GM12878 (cell line): ENCODE measurements around the gene AGGF1. TPM values are rescaled to one million over a fixed set of nuclear protein-coding genes. Genes with fewer than 3 reads are reported as not detected.

Experiments used
- ATAC-seq: fragments of 200-7000 bp; cut with Tn5 transposase; 3 replicates; pipeline ENCODE4 v1.9.1; 2020; ENCODE audit warnings: mild to moderate bottlenecking, moderate library complexity
- BruUV-seq: library from RNA; stranded (reverse); fragments of 400-500 nt; replicated peaks from 2 replicates; lab custom pipeline; 2021; lab: Mats Ljungman, UMichigan
- CTCF ChIA-PET: fragments of 300-600 bp; sonication (Branson Sonifier 250); formaldehyde crosslinking; extraction: SDS; loops from one replicate; lab custom pipeline; 2021; ENCODE audit warnings: inconsistent platforms; lab: Yijun Ruan, JAX
- POLR2A ChIA-PET: fragments of 350-600 bp; formaldehyde crosslinking; extraction: SDS; loops from one replicate; lab custom pipeline; 2021; ENCODE audit warnings: inconsistent platforms; lab: Charles Lee
- RAD21 ChIA-PET: fragments of 300-600 bp; sonication (Branson Sonifier 250); formaldehyde crosslinking; loops from one replicate; lab custom pipeline; 2023; ENCODE audit warnings: antibody characterized with exemption; ENCODE audit not compliant: unreplicated experiment; lab: Charles Lee
- SMC1A ChIA-PET: fragments of 300-600 bp; sonication (Branson Sonifier 250); formaldehyde crosslinking; loops from one replicate; lab custom pipeline; 2023; ENCODE audit not compliant: unreplicated experiment, uncharacterized antibody; lab: Charles Lee
- DNase-seq: peaks from one replicate; pipeline ENCODE4 v3.0.0-alpha.2; 2011; ENCODE audit warnings: low read depth, low spot score
- FAIRE-seq: peaks from 3 replicates; lab custom pipeline; 2011; peaks lifted over from hg19 to GRCh38; lab: Jason Lieb, UNC
- H2AFZ ChIP-seq: 2 replicates; pipeline ENCODE4 v1.6.0; 2011; ENCODE audit warnings: low read depth, low read length, control low read depth; ENCODE audit not compliant: control insufficient read depth
- H3K27ac ChIP-seq: 2 replicates; pipeline ENCODE4 v1.5.1; 2011; ENCODE audit warnings: control low read depth; ENCODE audit not compliant: control insufficient read depth, insufficient read depth
- H3K27me3 ChIP-seq, 2 experiments: replicated peaks in 1 of 2; 2 replicates each; pipeline versions ENCODE4 v1.6.0 to v1.6.1; 2011; ENCODE audit warnings: low read length in 1 of 2; ENCODE audit not compliant: control insufficient read depth in 2 of 2, insufficient read depth in 2 of 2
- H3K36me3 ChIP-seq, 2 experiments: 2 replicates each; pipeline ENCODE4 v1.5.1; 2011; ENCODE audit warnings: low read length in 1 of 2; ENCODE audit not compliant: control insufficient read depth in 2 of 2, insufficient read depth in 2 of 2
- H3K4me1 ChIP-seq: 2 replicates; pipeline ENCODE4 v1.6.1; 2011; ENCODE audit warnings: mild to moderate bottlenecking, low read length, moderate library complexity, mixed read lengths; ENCODE audit not compliant: control insufficient read depth, insufficient read depth
- H3K4me2 ChIP-seq: 2 replicates; pipeline ENCODE4 v1.6.0; 2011; ENCODE audit warnings: control low read depth; ENCODE audit not compliant: control insufficient read depth, insufficient read depth
- H3K4me3 ChIP-seq: fragments of 200-600 bp; sonication (generic); 2 replicates; pipeline ENCODE4 v1.5.1; 2016
- H3K79me2 ChIP-seq: 2 replicates; pipeline ENCODE4 v1.6.0; 2011; ENCODE audit warnings: low read length; ENCODE audit not compliant: control insufficient read depth, insufficient read depth
- H3K9ac ChIP-seq: 2 replicates; pipeline ENCODE4 v1.8.0; 2011; ENCODE audit warnings: low read length, control low read depth, mixed read lengths; ENCODE audit not compliant: control insufficient read depth, insufficient read depth
- H3K9me3 ChIP-seq: replicated peaks from 3 replicates; pipeline ENCODE4 v1.5.1; 2011; ENCODE audit warnings: mild to moderate bottlenecking, low read length; ENCODE audit not compliant: control insufficient read depth, insufficient read depth
- H4K20me1 ChIP-seq: 2 replicates; pipeline ENCODE4 v1.6.0; 2011; ENCODE audit not compliant: control insufficient read depth, insufficient read depth
- MEF2A ChIP-seq: IDR thresholded peaks from 2 replicates; pipeline ENCODE4 v1.6.1; 2011; ENCODE audit warnings: low read depth, mild to moderate bottlenecking, low read length, moderate library complexity; ENCODE audit not compliant: insufficient read depth
- MTA3 ChIP-seq: IDR thresholded peaks from 2 replicates; pipeline ENCODE4 v1.6.1; 2012; ENCODE audit warnings: low read length, inconsistent platforms, borderline replicate concordance
- RELA ChIP-seq: fragments of 450-650 bp; IDR thresholded peaks from 2 replicates; pipeline ENCODE4 v1.8.0; 2014; ENCODE audit warnings: borderline replicate concordance; ENCODE audit not compliant: partially characterized antibody
- SMAD5 ChIP-seq: IDR thresholded peaks from 2 replicates; pipeline ENCODE4 v1.6.1; 2016; ENCODE audit warnings: antibody characterized with exemption, low read depth
- SMC3 ChIP-seq: IDR thresholded peaks from 2 replicates; pipeline ENCODE4 v1.6.1; 2011; ENCODE audit warnings: low read length, improper control_type of control experiment, borderline replicate concordance
- SPI1 ChIP-seq: IDR thresholded peaks from 2 replicates; pipeline ENCODE4 v1.6.1; 2011; ENCODE audit warnings: low read depth, mild to moderate bottlenecking, low read length, moderate library complexity, borderline replicate concordance; ENCODE audit not compliant: insufficient read depth
- SUPT20H ChIP-seq: IDR thresholded peaks from 2 replicates; pipeline ENCODE4 v1.6.1; 2011; ENCODE audit warnings: low read depth, mild to moderate bottlenecking, low read length, moderate library complexity, borderline replicate concordance; ENCODE audit not compliant: control insufficient read depth
- TCF7 ChIP-seq: IDR thresholded peaks from 2 replicates; pipeline ENCODE4 v1.6.1; 2014; ENCODE audit warnings: antibody characterized with exemption, borderline replicate concordance
- whole genome bisulfite sequencing: methylation state at CpG from one replicate; pipeline ENCODE4 v1.1.6; 2016; ENCODE audit warnings: low lambda C conversion rate; ENCODE audit not compliant: insufficient replicate concordance, insufficient coverage; ENCODE audit errors: missing lambda C conversion rate; 5-methylcytosine and 5-hydroxymethylcytosine counted together
- in situ Hi-C: fragments of 300-500 bp; cut with MboI; formaldehyde crosslinking; loops from 9 replicates; pipeline ENCODE4 v1.14.3; 2018; ENCODE audit warnings: mixed read lengths
- intact Hi-C: fragments of 100-400 bp; cut with micrococcal nuclease; formaldehyde crosslinking; loops from one replicate; pipeline ENCODE4 v1.14.2; 2022; ENCODE audit not compliant: unreplicated experiment
- polyA plus RNA-seq, 11 experiments: library from polyadenylated mRNA; depleted of rRNA in 4 of 11; unstranded in 6 of 11; stranded (reverse) in 5 of 11; fragments of >200 nt; fragmentation: Nextera tagmentation in 4 of 11; fragmentation: Illumina TruSeq in 1 of 11; extraction: Ambion mirVana in 4 of 11; extraction: Trizol in 1 of 11; gene quantifications; 1 replicate in 1 of 11; 2 replicates in 10 of 11; pipeline versions ENCODE4 v1.2.1 to v1.2.3, GENCODE V29; 2011 to 2016; ENCODE audit warnings: inconsistent platforms in 2 of 11, missing spikeins in 2 of 11, low read depth in 1 of 11
- total RNA-seq, 4 experiments: library from RNA; depleted of rRNA in 3 of 4; stranded (reverse); fragments of >200 nt in 3 of 4; fragmentation: Illumina TruSeq in 1 of 4; extraction: Trizol in 1 of 4; gene quantifications; 2 replicates each; pipeline versions ENCODE4 v1.2.1 to v1.2.3, GENCODE V29; 2013 to 2021
- TF ChIP-seq, protein P1 (sequence below), 3 experiments: IDR thresholded peaks in 2 of 3; conservative IDR thresholded peaks in 1 of 3; 2 replicates each; pipeline ENCODE4 v1.5.1; 2011; ENCODE audit warnings: low read depth in 3 of 3, low read length in 3 of 3, mild to moderate bottlenecking in 3 of 3, control low read depth in 2 of 3, moderate library complexity in 2 of 3, inconsistent platforms in 1 of 3, mixed read lengths in 1 of 3; ENCODE audit not compliant: control insufficient read depth in 2 of 3, insufficient read depth in 1 of 3; ENCODE audit errors: extremely low read depth in 1 of 3

The AGGF1 gene
- total and polyA plus RNA-seq, 10 of the 15 experiments (the other 5 are each of a cell fraction or from before 2014, with no cell fraction given), result 7.3 to 43.4 (median 20.2) TPM

DNA sequence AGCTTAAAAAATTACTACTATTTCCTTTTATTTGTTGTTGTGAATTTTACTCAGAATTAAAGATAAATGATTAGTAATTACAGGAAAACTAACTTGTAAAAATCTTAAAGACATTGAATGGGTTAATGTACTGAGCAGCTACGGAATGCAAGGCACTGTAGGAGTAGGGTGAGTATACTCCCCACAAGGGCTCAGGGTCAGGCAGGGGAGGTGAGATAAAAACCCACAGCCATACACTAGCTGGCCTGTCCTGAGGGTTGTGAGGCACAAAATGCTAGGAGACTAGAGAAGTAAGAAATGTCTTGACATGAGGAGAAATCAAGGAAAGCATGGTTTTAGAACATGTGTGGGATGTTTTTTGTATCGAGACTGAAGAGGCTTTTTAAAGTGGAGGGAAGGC is 43.5 kb downstream of the AGGF1 start (continued):
- TF ChIP-seq SMAD5 (no peak), MTA3 (no peak), SUPT20H (no peak), TCF7 (no peak)

DNA sequence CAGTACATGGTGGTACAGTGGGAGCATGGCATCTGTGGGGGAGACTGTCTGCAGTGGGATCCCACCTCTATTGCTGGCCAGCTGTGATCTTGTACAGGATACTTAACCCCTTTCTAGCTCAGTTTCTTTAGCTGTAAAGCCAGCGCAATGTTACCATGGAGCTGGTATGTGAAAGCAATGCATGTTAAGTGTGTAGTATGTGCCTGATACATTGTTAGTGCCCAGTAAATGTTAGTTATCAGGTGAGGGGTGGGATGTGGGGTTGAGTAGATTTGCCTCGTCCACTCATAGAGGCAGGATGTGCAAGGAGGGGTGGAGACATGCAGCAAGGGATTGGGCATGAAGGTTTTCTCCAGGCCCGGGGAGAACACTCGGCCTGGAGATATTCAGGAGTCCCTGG is 44.5 kb downstream of the AGGF1 start:
- TF ChIP-seq SMC3 (no peak), SPI1 (no peak), RELA (no peak), MEF2A (no peak)
- TF ChIP-seq, protein P1, sequence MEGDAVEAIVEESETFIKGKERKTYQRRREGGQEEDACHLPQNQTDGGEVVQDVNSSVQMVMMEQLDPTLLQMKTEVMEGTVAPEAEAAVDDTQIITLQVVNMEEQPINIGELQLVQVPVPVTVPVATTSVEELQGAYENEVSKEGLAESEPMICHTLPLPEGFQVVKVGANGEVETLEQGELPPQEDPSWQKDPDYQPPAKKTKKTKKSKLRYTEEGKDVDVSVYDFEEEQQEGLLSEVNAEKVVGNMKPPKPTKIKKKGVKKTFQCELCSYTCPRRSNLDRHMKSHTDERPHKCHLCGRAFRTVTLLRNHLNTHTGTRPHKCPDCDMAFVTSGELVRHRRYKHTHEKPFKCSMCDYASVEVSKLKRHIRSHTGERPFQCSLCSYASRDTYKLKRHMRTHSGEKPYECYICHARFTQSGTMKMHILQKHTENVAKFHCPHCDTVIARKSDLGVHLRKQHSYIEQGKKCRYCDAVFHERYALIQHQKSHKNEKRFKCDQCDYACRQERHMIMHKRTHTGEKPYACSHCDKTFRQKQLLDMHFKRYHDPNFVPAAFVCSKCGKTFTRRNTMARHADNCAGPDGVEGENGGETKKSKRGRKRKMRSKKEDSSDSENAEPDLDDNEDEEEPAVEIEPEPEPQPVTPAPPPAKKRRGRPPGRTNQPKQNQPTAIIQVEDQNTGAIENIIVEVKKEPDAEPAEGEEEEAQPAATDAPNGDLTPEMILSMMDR (IDR thresholded peaks at IDR 0.05 in 2 of 3, conservative IDR thresholded peaks at IDR 0.05 in 1 of 3; ENCODE audit: control insufficient read depth in 2 of 3, extremely low read depth in 1 of 3, insufficient read depth in 1 of 3, low read depth in 3 of 3, low read length in 3 of 3), result no peak
- 0 out of 2 replicates have a peak, but pooled peaks cover 3% of the 10 kb centered on the region for H3K4me1 ChIP-seq
- H3K9ac ChIP-seq, result no peak overlapping the region
- H3K9me3 ChIP-seq, result no peaks in the 10 kb centered on the region
- CTCF ChIA-PET, result interaction anchor here (0.7 to 2.2 kb wide), 2 partner anchors 12 to 587 kb away, joined by 3 to 5 read pairs; partner anchors contain the start of gene ZBED3
- in situ Hi-C loops, result loop anchor here (5.0 kb wide), 1 partner anchor 202 kb away; no protein-coding TSS in a partner anchor
- no peaks in the 10 kb centered on the region for H3K79me2 ChIP-seq
- ATAC-seq (no peak), FAIRE-seq (no peak), DNase-seq (no peak)
- POLR2A ChIA-PET, result interaction anchor here (0.6 kb wide), 1 partner anchor 542 kb away, joined by 4 read pairs; no protein-coding TSS in a partner anchor
- H3K4me3 ChIP-seq, result no peak overlapping the region
- no peaks in the 10 kb centered on the region for H4K20me1 ChIP-seq
- no peak overlapping the region for H2AFZ ChIP-seq
- 96% methylated on average over 4 of the region's 4 CpGs for WGBS
- no TSS peak for BruUV-seq
- SMC1A ChIA-PET, result no interaction called here
- RAD21 ChIA-PET, result interaction anchor here (1.1 kb wide), 1 partner anchor 205 kb away, joined by 3 read pairs; no protein-coding TSS in a partner anchor
- peaks cover 0 to 2% of the 10 kb centered on the region in 2 experiments; a peak in 2 of 4 replicates for H3K36me3 ChIP-seq
- intact Hi-C loops, result no loop called here
- H3K4me2 ChIP-seq, result no peak overlapping the region
- H3K27ac ChIP-seq, result no peak overlapping the region
- no peaks in the 10 kb centered on the region for H3K27me3 ChIP-seq
